K562 (cell line): ENCODE results near the gene ABRAXAS1. TPM values are rescaled to one million over a fixed set of nuclear protein-coding genes. Genes with fewer than 3 reads are reported as not detected.
A peak's percentile ranks its signal among the peaks of the same experiment; 100 is the strongest.

Source experiments
- ADNP ChIP-seq: fragments of 200-800 bp; sonication (Bioruptor generic); IDR thresholded peaks from 2 replicates; pipeline ENCODE4 v1.6.1; 2016; ENCODE audit warnings: missing genetic modification characterization, missing compliant biosample characterization
- ATF1 ChIP-seq, 2 experiments: fragments of 450-650 bp in 1 of 2; IDR thresholded peaks; 2 replicates each; pipeline ENCODE4 v1.6.1; 2016; ENCODE audit warnings: missing compliant biosample characterization in 1 of 2, missing genetic modification characterization in 1 of 2
- EHMT2 ChIP-seq: fragments of 450-650 bp; IDR thresholded peaks from 2 replicates; pipeline ENCODE4 v1.6.1; 2018; ENCODE audit warnings: antibody characterized with exemption
- ELK3 ChIP-seq: fragments of 450-650 bp; formaldehyde crosslinking; IDR thresholded peaks from 2 replicates; pipeline ENCODE4 v1.4.0; 2020; ENCODE audit warnings: mild to moderate bottlenecking
- HDAC1 ChIP-seq, 2 experiments: fragments of 450-650 bp; IDR thresholded peaks; 2 replicates each; pipeline ENCODE4 v1.6.1; 2016 to 2017; ENCODE audit warnings: inconsistent platforms in 1 of 2, mild to moderate bottlenecking in 1 of 2, moderate library complexity in 1 of 2
- HDGF ChIP-seq: fragments of 450-650 bp; IDR thresholded peaks from 2 replicates; pipeline ENCODE4 v1.6.1; 2016
- HNRNPK ChIP-seq: fragments of 200-400 bp; formaldehyde crosslinking; IDR thresholded peaks from one replicate; pipeline ENCODE4 v1.6.1; 2018; ENCODE audit warnings: mild to moderate bottlenecking, low read depth, low read length; ENCODE audit not compliant: poor library complexity, severe bottlenecking
- JUN ChIP-seq, 2 experiments: sonication (generic) in 1 of 2; formaldehyde crosslinking in 1 of 2; IDR thresholded peaks; 2 replicates each; pipeline versions ENCODE4 v1.6.1 to v1.8.0; 2012 to 2022; ENCODE audit warnings: borderline replicate concordance in 2 of 2, mild to moderate bottlenecking in 2 of 2, improper control_type of control experiment in 1 of 2, low read depth in 1 of 2, low read length in 1 of 2, missing genetic modification reagents in 1 of 2
- JUNB ChIP-seq: fragments of 450-650 bp; formaldehyde crosslinking; conservative IDR thresholded peaks from 2 replicates; pipeline ENCODE4 v1.4.0; 2020; ENCODE audit warnings: mild to moderate bottlenecking
- KLF13 ChIP-seq: fragments of 450-650 bp; IDR thresholded peaks from 2 replicates; pipeline ENCODE4 v1.6.1; 2016; ENCODE audit warnings: missing genetic modification characterization, low read depth, mild to moderate bottlenecking, missing compliant biosample characterization, moderate library complexity, borderline replicate concordance
- POLR2AphosphoS5 ChIP-seq: IDR thresholded peaks from 2 replicates; pipeline ENCODE4 v1.6.1; 2011; ENCODE audit warnings: mild to moderate bottlenecking, low read depth, low read length, moderate library complexity; ENCODE audit not compliant: control insufficient read depth, insufficient read depth
- SMAD3 ChIP-seq: fragments of 450-650 bp; formaldehyde crosslinking; conservative IDR thresholded peaks from 2 replicates; pipeline ENCODE4 v1.4.0; 2020; ENCODE audit warnings: mild to moderate bottlenecking
- SPI1 ChIP-seq: IDR thresholded peaks from 2 replicates; pipeline ENCODE4 v1.6.1; 2011; ENCODE audit warnings: low read depth, low read length, control low read depth, borderline replicate concordance
- TAF9B ChIP-seq: fragments of 450-650 bp; IDR thresholded peaks from 2 replicates; pipeline ENCODE4 v1.6.1; 2018; ENCODE audit warnings: mild to moderate bottlenecking; ENCODE audit not compliant: partially characterized antibody
- TFAM ChIP-seq: fragments of 250-450 bp; sonication (Bioruptor Pico); conservative IDR thresholded peaks from 2 replicates; pipeline ENCODE4 v1.5.0; 2021; ENCODE audit warnings: mild to moderate bottlenecking, moderate library complexity
- ZNF174 ChIP-seq: fragments of 250-450 bp; sonication (Bioruptor Pico); IDR thresholded peaks from 2 replicates; pipeline ENCODE4 v1.4.0; 2020; ENCODE audit warnings: mild to moderate bottlenecking
- ZNF584 ChIP-seq: fragments of 200-800 bp; sonication (Bioruptor generic); IDR thresholded peaks from 2 replicates; pipeline ENCODE4 v1.6.1; 2016; ENCODE audit warnings: low read depth, mild to moderate bottlenecking, missing genetic modification characterization, missing compliant biosample characterization
- polyA plus RNA-seq, 8 experiments: library from polyadenylated mRNA; depleted of rRNA in 4 of 8; stranded (reverse) in 5 of 8; unstranded in 3 of 8; fragments of >200 nt; fragmentation: Nextera tagmentation in 2 of 8; fragmentation: Illumina TruSeq in 1 of 8; extraction: Ambion mirVana in 2 of 8; extraction: Trizol in 1 of 8; gene quantifications; 2 replicates each; pipeline versions ENCODE4 v1.2.1 to v1.2.3, GENCODE V29; 2011 to 2014; ENCODE audit warnings: inconsistent platforms in 1 of 8, missing spikeins in 1 of 8
- total RNA-seq, 7 experiments: library from RNA; depleted of rRNA in 6 of 7; stranded (reverse); fragments of >200 nt in 6 of 7; fragmentation: Illumina TruSeq in 2 of 7; extraction: Trizol in 2 of 7; gene quantifications; 2 replicates each; pipeline versions ENCODE4 v1.2.1 to v1.2.3, GENCODE V29; 2011 to 2021; ENCODE audit warnings: low replicate concordance in 1 of 7
- TF ChIP-seq, protein P1 (sequence below): sonication (generic); formaldehyde crosslinking; IDR thresholded peaks from 2 replicates; pipeline ENCODE4 v1.8.1; 2023; ENCODE audit warnings: missing genetic modification reagents, mild to moderate bottlenecking, borderline replicate concordance
- TF ChIP-seq, protein P2 (sequence below): fragments of 250-450 bp; sonication (Bioruptor Pico); IDR thresholded peaks from 2 replicates; pipeline ENCODE4 v1.8.0; 2022; ENCODE audit warnings: moderate library complexity, mild to moderate bottlenecking, inconsistent platforms

The ABRAXAS1 gene
- total and polyA plus RNA-seq, 9 of the 15 experiments (the other 6 are each of a cell fraction or from before 2014, with no cell fraction given), result 10.8 to 48.3 (median 22.1) TPM

- TF ChIP-seq, protein P1, sequence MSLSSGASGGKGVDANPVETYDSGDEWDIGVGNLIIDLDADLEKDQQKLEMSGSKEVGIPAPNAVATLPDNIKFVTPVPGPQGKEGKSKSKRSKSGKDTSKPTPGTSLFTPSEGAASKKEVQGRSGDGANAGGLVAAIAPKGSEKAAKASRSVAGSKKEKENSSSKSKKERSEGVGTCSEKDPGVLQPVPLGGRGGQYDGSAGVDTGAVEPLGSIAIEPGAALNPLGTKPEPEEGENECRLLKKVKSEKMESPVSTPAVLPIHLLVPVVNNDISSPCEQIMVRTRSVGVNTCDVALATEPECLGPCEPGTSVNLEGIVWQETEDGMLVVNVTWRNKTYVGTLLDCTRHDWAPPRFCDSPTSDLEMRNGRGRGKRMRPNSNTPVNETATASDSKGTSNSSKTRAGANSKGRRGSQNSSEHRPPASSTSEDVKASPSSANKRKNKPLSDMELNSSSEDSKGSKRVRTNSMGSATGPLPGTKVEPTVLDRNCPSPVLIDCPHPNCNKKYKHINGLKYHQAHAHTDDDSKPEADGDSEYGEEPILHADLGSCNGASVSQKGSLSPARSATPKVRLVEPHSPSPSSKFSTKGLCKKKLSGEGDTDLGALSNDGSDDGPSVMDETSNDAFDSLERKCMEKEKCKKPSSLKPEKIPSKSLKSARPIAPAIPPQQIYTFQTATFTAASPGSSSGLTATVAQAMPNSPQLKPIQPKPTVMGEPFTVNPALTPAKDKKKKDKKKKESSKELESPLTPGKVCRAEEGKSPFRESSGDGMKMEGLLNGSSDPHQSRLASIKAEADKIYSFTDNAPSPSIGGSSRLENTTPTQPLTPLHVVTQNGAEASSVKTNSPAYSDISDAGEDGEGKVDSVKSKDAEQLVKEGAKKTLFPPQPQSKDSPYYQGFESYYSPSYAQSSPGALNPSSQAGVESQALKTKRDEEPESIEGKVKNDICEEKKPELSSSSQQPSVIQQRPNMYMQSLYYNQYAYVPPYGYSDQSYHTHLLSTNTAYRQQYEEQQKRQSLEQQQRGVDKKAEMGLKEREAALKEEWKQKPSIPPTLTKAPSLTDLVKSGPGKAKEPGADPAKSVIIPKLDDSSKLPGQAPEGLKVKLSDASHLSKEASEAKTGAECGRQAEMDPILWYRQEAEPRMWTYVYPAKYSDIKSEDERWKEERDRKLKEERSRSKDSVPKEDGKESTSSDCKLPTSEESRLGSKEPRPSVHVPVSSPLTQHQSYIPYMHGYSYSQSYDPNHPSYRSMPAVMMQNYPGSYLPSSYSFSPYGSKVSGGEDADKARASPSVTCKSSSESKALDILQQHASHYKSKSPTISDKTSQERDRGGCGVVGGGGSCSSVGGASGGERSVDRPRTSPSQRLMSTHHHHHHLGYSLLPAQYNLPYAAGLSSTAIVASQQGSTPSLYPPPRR (CRISPR knock-in tag), result no peak; the same call in 1 of the 2 replicates
- peak in 1 of 2 experiments; percentile 79; a peak in 2 of 4 replicates for TF ChIP-seq HDAC1 (IDR thresholded peaks at IDR 0.05)
- TF ChIP-seq SPI1, result no peak
- no peak for TF ChIP-seq HDGF
- no peak for TF ChIP-seq TFAM
- TF ChIP-seq POLR2AphosphoS5, result peak; percentile 71
- TF ChIP-seq HNRNPK, result no peak
- no peak for TF ChIP-seq JUNB (CRISPR knock-in tag)
- TF ChIP-seq EHMT2, result 0 out of 2 replicates have a peak, but pooled peaks have one; percentile 11
- no peak for TF ChIP-seq ADNP (tag)
- TF ChIP-seq ZNF174 (CRISPR knock-in tag), result no peak
- TF ChIP-seq SMAD3, result no peak
- TF ChIP-seq JUN (IDR thresholded peaks at IDR 0.05; ENCODE audit: borderline replicate concordance, low read depth, low read length), result no peak
- no peak for TF ChIP-seq JUN (CRISPR knock-in tag; IDR thresholded peaks at IDR 0.05; ENCODE audit: borderline replicate concordance)
- TF ChIP-seq TAF9B, result no peak
- TF ChIP-seq, protein P2, sequence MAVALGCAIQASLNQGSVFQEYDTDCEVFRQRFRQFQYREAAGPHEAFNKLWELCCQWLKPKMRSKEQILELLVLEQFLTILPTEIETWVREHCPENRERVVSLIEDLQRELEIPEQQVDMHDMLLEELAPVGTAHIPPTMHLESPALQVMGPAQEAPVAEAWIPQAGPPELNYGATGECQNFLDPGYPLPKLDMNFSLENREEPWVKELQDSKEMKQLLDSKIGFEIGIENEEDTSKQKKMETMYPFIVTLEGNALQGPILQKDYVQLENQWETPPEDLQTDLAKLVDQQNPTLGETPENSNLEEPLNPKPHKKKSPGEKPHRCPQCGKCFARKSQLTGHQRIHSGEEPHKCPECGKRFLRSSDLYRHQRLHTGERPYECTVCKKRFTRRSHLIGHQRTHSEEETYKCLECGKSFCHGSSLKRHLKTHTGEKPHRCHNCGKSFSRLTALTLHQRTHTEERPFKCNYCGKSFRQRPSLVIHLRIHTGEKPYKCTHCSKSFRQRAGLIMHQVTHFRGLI, result 0 out of 2 replicates have a peak, but pooled peaks have one; percentile 5
- no peak for TF ChIP-seq ELK3 (CRISPR knock-in tag)
- no peak for TF ChIP-seq ATF1 (CRISPR knock-in tag; IDR thresholded peaks at IDR 0.05)
- peak; percentile 77 for TF ChIP-seq ATF1 (tag; IDR thresholded peaks at IDR 0.05)
- 0 out of 2 replicates have a peak, but pooled peaks have one; percentile 17 for TF ChIP-seq ZNF584 (CRISPR knock-in tag)
- TF ChIP-seq KLF13 (tag), result peak; percentile 70; the same call in 1 of the 2 replicates
These were observed at the start of gene ABRAXAS1 (continued) for GRCh38 chr4:83484500-83485461.
